ENCODE results near the gene PGAP1. TPM values are rescaled to one million over a fixed set of nuclear protein-coding genes. Genes with fewer than 3 reads are reported as not detected.

The PGAP1 gene
- polyA plus RNA-seq, 1 of the 3 experiments (the other 2 are of a cell fraction), result 3.4 TPM

GRCh38 chr2:196823750-196824522, 102.6 kb downstream of the PGAP1 start:
- ChIA-PET POLR2A (no interaction called here), CTCF (interaction anchor here (0.8 kb wide), 1 partner anchor 73 kb away, joined by 3 read pairs; no protein-coding TSS in a partner anchor)
- H3K9me2 ChIP-seq, result no peaks in the 10 kb centered on the region
- no peak for DNase-seq
- no peak overlapping the region for H3K4me3 ChIP-seq (ENCODE audit: low read depth in 2 of 2, low read length in 1 of 2)
- H4K20me1 ChIP-seq (ENCODE audit: insufficient read depth), result no peaks in the 10 kb centered on the region
- no peaks in the 10 kb centered on the region for H3K79me2 ChIP-seq (ENCODE audit: insufficient read depth)
- no peaks in the 10 kb centered on the region for H3K36me3 ChIP-seq (replicated peaks in 1 of 2; ENCODE audit: control insufficient read depth in 1 of 2, insufficient read depth in 2 of 2, low read length in 1 of 2)
- no peaks in the 10 kb centered on the region for H3K9me3 ChIP-seq
- H3K27me3 ChIP-seq (ENCODE audit: insufficient read depth), result no peaks in the 10 kb centered on the region
- peak overlapping the region; percentile 37; the same call in 1 of the 2 replicates for H3K9ac ChIP-seq
- H3K4me2 ChIP-seq, result peak overlapping the region; percentile 35; the same call in 1 of the 2 replicates
- H3F3A ChIP-seq (replicated peaks; ENCODE audit: insufficient read depth), result peaks cover 31% of the 10 kb centered on the region
- peaks cover 0 to 19% of the 10 kb centered on the region in 2 experiments; a peak in 2 of 4 replicates for H3K4me1 ChIP-seq (ENCODE audit: control insufficient read depth in 1 of 2, insufficient read depth in 2 of 2, low read depth in 1 of 2, low read length in 1 of 2)
- peak overlapping the region; percentile 74; the same call in 1 of the 2 replicates for H2AFZ ChIP-seq (ENCODE audit: low read depth)
- peak overlapping the region; percentile 35 to 89; a peak in 3 of 4 replicates for H3K27ac ChIP-seq (ENCODE audit: low read depth in 2 of 2, low read length in 1 of 2)
- no peak for TF ChIP-seq YY1 (IDR thresholded peaks at IDR 0.05; ENCODE audit: low read depth)
- no peak for TF ChIP-seq SMC3 (IDR thresholded peaks at IDR 0.05; ENCODE audit: low read depth, low read length)
- TF ChIP-seq SIN3A (IDR thresholded peaks at IDR 0.05; ENCODE audit: borderline replicate concordance, low read depth, low read length), result no peak
- TF ChIP-seq EP300 (IDR thresholded peaks at IDR 0.05; ENCODE audit: borderline replicate concordance in 1 of 2, low read depth in 1 of 2, low read length in 1 of 2), result peak in 1 of 2 experiments; percentile 57; a peak in 2 of 4 replicates
- peak; percentile 89 for TF ChIP-seq FOSL2 (IDR thresholded peaks at IDR 0.05; ENCODE audit: borderline replicate concordance, low read depth)
- peak; percentile 62 for TF ChIP-seq PBX3 (IDR thresholded peaks at IDR 0.05)
- no peak for TF ChIP-seq FOXM1 (IDR thresholded peaks at IDR 0.05; ENCODE audit: low read depth)
- TF ChIP-seq MAX (IDR thresholded peaks at IDR 0.05; ENCODE audit: low read depth), result 0 out of 2 replicates have a peak, but pooled peaks have one; percentile 36
- TF ChIP-seq GABPA (IDR thresholded peaks at IDR 0.05; ENCODE audit: low read depth), result no peak
- TF ChIP-seq NRF1 (IDR thresholded peaks at IDR 0.05; ENCODE audit: low read depth, low read length), result no peak
- TF ChIP-seq POLR2AphosphoS5 (IDR thresholded peaks at IDR 0.05; ENCODE audit: low read depth, low read length), result 0 out of 2 replicates have a peak, but pooled peaks have one; percentile 36
- TF ChIP-seq JUND (IDR thresholded peaks at IDR 0.05), result peak; percentile 90
- no peak for TF ChIP-seq NFIC (IDR thresholded peaks at IDR 0.05; ENCODE audit: borderline replicate concordance)
- TF ChIP-seq GATA2 (CRISPR knock-in tag; IDR thresholded peaks at IDR 0.05), result no peak
- no peak for TF ChIP-seq REST (IDR thresholded peaks at IDR 0.05; ENCODE audit: low read depth, low read length)
- no peak for TF ChIP-seq CHD2 (IDR thresholded peaks at IDR 0.05; ENCODE audit: low read length, partially characterized antibody)
- TF ChIP-seq RAD21 (IDR thresholded peaks at IDR 0.05; ENCODE audit: low read length), result no peak
- peak; percentile 52; the same call in 1 of the 2 replicates for TF ChIP-seq ELF1 (IDR thresholded peaks at IDR 0.05)
- peak; percentile 67 for TF ChIP-seq TCF12 (IDR thresholded peaks at IDR 0.05)
- TF ChIP-seq IRF3 (IDR thresholded peaks at IDR 0.05; ENCODE audit: low read depth, low read length), result no peak
- no peak for TF ChIP-seq MXI1 (IDR thresholded peaks at IDR 0.05; ENCODE audit: low read depth, low read length)
- TF ChIP-seq MEF2A (IDR thresholded peaks at IDR 0.05; ENCODE audit: borderline replicate concordance, low read depth), result peak; percentile 69; the same call in 1 of the 2 replicates
- TF ChIP-seq TAF1 (IDR thresholded peaks at IDR 0.05; ENCODE audit: borderline replicate concordance, low read depth, low read length), result no peak
- no peak; the same call in 1 of the 2 replicates for TF ChIP-seq RXRA (IDR thresholded peaks at IDR 0.05; ENCODE audit: borderline replicate concordance, low read depth)
- no peak for TF ChIP-seq RCOR1 (IDR thresholded peaks at IDR 0.05; ENCODE audit: low read length)
- TF ChIP-seq EZH2phosphoT487 (IDR thresholded peaks at IDR 0.05; ENCODE audit: borderline replicate concordance, low read depth), result no peak
- no peak for TF ChIP-seq RFX5 (IDR thresholded peaks at IDR 0.05; ENCODE audit: low read length)
- TF ChIP-seq USF2 (IDR thresholded peaks at IDR 0.05; ENCODE audit: borderline replicate concordance, low read depth, low read length), result no peak
